GM18519 (cell line): ENCODE results near the gene RBM17.
"Not testable (repeated sequence)": the region's sequence is repeated elsewhere in the genome, so short reads cannot be mapped to it uniquely, and the experiment has no call there.

Source experiments
- ATAC-seq: cut with Tn5 transposase; IDR thresholded peaks from one replicate; pipeline ENCODE4 v1.9.1; 2021; ENCODE audit warnings: mild to moderate bottlenecking, moderate library complexity; ENCODE audit not compliant: unreplicated experiment, low FRiP score

Gene RBM17

DNA sequence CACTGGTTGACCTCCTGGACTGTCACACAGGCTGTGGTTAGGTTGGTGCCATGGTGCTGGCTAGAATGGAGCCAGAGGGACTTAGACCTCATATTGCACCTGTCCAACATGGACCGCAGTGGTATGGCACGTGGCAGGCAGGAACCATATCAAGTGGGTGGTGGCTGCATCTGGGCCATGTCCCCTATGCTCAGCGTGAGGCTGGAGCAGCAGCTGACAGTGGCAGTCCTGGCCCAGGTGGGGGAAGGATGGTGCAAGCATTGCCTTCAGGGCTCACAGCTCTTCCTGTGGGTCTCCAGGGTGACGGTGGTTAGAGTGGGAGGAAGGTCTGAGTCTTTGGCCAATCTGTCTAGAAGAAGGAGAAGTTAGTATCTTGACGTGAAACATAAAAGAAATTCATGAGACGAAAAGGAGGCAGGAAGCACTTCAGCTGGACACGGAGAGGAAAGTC, 59.4 kb downstream of the RBM17 start:
- ATAC-seq, result no peak

DNA sequence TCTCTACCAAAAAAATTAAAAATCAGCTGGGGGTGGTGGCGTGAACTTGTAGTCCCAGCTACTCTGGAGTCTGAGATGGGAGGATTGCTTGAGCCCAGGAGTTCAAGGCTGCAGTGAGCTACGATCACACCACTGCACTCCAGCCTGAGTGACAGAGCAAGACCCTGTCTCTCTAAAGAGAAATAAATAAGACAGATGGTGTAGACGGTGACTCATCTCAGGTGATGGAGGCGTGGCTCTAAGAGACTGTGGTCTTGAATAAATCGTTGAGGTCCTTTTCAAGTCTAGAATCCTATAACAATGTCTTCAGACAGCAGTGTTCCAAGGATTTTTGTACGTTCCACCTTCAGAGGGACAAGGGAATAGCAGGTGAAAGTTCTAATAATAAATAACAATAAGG, 60.1 kb downstream of the RBM17 start:
- ATAC-seq, result no peak

DNA sequence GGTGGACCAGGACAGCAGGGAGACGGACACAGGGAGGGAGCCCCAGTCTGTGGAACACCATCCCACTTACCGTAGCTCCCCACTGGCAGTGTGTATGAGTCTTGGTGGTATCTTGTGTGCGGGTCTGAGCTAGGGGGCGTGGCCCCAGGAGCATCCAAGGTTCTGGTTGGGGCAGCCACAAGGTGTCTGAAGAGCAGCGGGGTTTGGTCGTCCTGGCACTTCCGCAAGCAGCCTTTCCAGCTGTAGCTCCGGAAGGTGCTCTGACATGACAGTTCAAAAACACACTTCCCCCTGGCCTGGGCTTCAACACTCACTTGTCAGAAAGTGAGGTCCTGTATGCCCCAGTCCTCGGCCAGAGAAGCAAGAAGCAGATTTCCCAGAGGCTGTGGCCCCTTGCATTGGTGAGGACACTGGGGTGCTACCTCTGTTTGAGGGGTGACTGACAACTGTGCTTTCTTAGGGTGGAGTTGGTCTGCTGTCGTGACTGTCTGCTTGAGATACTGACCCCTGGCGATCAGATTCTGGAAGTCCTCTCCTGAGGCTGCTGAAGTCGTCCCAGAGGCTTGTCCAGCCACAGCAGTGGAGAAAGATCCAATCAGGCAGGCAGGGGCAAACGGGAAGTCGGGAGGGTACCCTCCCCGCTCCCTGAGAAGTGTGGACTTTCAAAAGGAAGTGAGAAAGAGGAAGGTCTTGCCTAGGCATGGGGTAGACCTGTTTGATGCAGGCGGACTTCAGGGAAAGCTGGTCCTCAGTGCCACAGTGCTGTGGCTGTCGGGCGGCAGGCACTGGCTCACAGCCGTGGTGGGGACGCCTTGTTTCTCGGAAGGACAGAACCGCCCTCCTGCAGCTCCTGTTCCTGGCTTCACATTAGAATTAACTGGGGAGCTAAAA, 62.5 kb downstream of the RBM17 start:
- peak; percentile 53 for ATAC-seq

DNA sequence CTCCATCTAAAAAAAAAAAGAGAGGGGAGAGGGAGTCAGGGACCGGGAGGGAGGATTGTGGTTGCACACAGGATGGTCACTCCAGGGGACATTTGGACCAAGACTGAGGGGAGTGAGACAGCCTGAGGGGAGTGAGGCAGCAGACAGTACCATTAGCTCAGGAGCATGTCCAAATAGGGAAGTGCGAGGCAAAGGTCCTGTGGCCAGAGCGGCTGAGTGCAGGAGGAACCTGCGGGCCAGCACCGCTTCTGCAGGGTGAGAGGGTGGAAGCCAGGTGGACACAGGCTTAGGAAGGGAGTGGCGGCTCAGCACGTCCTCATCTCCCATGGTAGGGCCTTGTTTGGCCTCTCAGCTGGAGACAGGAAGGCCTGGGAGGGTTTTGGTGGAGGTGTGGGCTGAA, 65.0 kb downstream of the RBM17 start:
- no peak for ATAC-seq

DNA sequence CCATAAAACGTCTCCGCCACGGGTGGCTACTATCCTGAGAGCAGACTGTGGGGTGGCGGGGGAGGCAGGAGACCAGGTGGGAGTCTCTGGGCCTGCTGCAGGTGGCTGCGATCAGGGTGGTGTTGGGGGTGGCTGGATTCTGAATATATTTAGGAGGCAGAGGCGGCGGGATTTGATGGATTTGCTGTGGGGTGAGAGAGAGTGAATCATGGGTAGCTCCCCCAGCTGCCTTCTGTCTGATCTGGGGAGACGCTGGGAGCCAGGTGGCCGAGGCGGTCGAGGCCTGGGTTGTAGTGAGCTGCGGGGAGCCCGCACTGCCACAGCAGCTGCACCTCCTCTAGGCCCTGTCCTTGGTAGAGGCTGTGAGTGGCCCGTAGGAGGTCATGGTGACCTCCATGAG, 65.7 kb downstream of the RBM17 start:
- no peak for ATAC-seq

DNA sequence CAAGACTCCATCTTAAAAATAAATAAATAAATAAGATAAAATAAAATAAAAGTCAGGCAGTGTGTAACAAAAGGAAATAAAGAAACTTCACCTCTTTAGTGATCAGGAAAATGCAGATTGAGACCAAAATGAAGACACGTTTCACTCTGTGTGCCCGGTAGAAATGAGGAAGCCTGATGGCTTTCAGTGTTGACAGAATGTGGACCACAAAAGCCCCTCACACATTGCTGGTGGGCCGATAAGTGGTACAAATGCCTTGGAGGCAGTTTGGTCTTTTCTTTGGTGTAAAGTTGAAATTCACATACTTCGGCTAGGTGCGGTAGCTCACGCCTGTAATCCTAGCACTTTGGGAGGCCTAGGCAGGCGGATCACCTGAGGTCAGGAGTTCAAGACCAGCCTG, 69.4 kb downstream of the RBM17 start:
- ATAC-seq, result no peak

DNA sequence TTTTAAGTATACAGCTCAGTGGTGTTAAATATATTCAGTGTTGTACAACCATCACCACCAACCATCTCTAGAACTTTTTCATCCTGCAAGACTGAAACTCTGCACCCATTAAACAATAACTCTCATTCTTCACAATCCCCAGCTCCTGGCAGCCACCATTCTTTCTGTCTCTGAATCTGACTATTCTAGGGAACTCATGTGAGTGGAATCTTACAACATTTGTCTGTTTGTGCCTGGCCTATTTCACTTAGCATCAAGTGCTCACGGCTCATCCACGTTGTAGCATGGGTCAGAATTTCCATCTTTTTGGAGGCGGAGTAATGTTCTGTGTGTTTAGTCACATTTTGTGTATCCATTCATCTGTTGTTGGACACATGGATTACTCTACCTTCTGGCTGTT, 73.1 kb downstream of the RBM17 start:
- ATAC-seq, result no peak

DNA sequence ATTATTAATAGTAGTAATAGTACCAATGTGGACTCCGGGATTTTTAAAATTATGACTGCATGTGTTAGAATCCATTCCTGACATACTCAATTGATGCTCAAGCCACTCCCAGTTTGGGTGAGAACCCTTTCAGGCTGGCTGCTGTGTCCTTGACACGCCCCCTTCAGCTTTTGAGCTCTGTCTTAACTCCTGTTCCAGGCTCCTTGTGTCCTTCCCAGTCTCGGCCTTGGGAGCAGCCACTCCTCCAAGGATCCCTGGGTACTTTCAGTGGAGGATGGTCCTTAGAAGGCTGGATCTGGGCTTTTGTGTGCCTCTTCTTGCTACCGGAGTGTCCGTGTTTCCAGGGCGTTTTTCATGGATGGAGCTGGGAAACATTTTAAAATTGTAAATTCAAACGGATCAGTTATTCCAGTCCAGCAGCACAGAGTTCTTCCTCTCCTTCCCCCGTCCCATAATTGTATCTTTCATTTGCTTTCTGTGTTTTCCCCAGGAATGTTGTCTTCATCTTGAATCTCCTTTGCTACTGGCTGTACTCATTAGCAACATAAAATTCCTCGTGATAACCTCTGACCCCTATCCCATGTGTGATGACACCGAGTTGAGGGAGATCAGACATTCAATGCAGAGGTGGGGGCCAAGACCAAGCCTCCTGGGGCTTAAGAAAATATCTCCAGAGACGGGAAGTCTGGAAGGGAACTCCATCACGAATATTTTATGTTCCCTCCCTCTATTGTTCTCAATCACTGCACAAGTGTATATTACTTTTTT, 73.9 kb downstream of the RBM17 start:
- ATAC-seq, result no peak

DNA sequence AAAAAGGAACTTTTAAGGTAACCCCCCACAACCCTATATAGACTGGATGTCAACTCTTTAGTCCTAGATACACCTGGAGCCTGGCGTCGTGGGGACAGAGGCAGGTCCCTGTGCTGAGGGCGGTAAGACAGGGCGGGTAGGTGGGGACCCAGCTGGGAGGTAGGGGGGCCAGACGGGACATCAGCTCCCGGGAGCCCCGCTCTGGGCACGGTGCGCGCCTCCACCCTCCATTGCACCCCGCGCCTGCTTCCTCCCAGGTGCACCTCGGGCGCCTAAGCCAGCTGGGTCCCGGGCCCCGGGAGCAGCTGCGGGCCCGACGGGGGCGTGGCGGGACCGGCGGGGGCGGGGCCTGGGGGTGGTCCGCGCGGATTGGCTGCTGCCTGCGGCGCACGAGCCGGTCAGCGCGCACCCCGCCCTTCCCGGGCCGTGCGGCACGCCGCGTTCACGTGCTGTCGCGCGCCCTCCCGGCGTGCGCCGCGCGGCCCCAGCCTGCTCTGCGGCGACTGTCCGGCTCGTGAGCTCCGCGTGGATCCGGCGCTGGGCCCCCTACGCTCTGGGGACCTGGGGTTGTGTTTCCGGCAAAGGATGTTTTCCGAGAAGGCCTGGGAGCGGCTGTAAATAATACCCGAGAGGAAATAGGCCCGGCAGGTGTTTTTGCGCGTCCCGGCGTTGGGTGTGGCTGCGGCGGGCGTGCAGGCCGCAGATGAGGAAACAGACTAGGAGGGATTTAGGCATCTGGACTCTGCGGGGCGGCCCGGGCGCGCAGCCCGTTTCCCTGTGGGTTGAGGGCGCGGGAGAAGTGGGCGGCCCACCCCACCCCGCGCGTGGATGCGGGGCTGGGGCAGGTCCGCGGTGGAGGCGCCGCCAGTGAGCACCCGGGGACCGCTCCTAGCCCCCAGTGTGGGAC, 74.8 kb downstream of the RBM17 start:
- peak; percentile 87 for ATAC-seq

DNA sequence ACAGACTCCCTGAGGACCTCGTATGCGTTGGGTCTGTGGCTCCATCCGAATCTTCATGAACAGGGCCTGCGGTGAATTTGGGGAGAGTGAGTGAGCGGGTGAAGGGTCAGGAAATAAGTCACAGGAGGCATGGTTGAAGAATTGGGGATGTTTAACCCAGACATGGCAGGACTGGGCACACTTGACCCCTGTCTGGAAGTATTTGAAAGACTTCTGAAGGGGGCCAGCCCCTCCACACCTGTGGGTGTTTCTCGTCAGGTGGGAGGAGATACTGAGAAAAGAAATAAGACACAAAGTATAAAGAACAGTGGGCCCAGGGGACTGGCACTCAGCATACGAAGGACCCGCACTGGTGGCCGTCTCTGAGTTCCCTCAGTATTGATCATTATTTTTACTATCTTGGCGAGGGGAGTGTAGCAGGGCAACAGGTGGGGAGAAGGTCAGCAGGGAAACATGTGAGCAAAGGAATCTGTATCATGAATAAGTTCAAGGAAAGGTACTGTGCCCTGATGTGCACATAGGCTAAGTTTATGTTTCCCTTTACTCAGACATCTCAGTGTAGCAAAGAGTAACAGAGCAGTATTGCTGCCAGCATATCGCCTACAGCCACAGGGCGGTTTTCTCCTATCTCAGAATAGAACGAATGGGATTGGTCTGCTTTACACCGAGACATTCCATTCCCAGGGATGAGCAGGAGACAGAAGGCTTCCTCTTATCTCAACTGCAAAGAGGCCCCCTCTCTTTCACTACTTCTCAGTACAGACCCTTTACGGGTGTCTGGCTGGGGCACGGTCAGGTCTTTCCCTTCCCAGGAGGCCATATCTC, 75.6 kb downstream of the RBM17 start:
- no peak for ATAC-seq

DNA sequence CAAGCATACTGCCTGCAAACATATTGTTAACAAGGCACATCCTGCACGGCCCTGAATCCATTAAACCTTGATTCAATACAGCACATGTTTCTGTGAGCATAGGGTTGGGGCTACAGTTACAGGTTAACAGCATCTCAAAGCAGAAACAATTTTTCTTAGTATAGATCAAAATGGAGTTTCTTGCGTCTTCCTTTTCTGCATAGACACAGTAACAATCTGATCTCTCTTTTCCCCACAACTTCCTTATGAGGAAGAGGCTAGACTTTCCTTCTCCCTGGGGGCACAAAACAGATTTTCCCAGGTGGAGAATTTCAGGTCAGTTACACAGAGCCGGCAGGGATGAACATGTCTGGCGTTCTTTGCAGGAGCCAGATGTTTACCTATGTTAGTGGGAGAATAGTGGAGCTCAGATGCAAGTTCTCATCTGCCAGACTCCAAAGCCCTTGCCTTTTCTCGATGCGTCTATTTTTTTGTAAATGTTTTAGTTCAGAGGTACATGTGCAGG, 76.4 kb downstream of the RBM17 start:
- no peak for ATAC-seq

DNA sequence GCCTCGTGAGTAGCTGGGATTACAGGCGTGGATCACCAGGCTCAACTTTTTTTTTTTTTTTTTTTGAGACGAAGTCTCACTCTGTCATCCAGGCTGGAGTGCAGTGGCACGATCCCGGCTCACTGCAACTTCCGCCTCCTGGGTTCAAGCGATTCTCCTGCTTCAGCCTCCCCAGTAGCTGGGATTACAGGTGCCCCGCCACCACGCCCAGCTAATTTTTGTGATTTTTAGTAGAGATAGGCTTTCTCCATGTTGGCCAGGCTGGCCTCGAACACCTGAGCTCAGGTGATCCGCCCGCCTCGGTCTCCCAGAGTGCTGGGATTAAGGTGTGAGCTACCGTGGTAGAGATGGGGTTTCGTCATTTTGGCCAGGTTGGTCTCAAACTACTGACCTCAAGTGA, 77.1 kb downstream of the RBM17 start:
- ATAC-seq, result not testable (repeated sequence)
